Astrocyte (in vitro differentiated cells and primary cell): ENCODE results near the gene LEMD1. TPM values are rescaled to one million over a fixed set of nuclear protein-coding genes. Genes with fewer than 3 reads are reported as not detected.

ENCODE experiments used
- DNase-seq: peaks from one replicate; pipeline ENCODE4 v3.0.0-alpha.2; 2010; ENCODE audit warnings: low read depth
- FAIRE-seq: peaks from 2 replicates; lab custom pipeline; 2011; peaks lifted over from hg19 to GRCh38; lab: Jason Lieb, UNC
- H2AFZ ChIP-seq: 2 replicates; pipeline ENCODE4 v1.6.0; 2012; ENCODE audit warnings: low read depth, low read length, inconsistent platforms
- H3K27ac ChIP-seq: 2 replicates; pipeline ENCODE4 v1.5.1; 2011; ENCODE audit warnings: low read depth, low read length, inconsistent platforms
- H3K27me3 ChIP-seq: 2 replicates; pipeline ENCODE4 v1.6.0; 2011; ENCODE audit warnings: low read length, inconsistent platforms; ENCODE audit not compliant: insufficient read depth
- H3K36me3 ChIP-seq: 2 replicates; pipeline ENCODE4 v1.5.1; 2011; ENCODE audit warnings: low read length, inconsistent platforms; ENCODE audit not compliant: insufficient read depth
- H3K4me1 ChIP-seq: 2 replicates; pipeline ENCODE4 v1.5.1; 2011; ENCODE audit warnings: low read length, inconsistent platforms; ENCODE audit not compliant: insufficient read depth
- H3K4me2 ChIP-seq: 2 replicates; pipeline ENCODE4 v1.6.0; 2012; ENCODE audit warnings: low read length, inconsistent platforms
- H3K4me3 ChIP-seq: 2 replicates; pipeline ENCODE4 v1.5.1; 2011; ENCODE audit warnings: low read depth, mild to moderate bottlenecking, low read length, inconsistent platforms; ENCODE audit not compliant: insufficient read depth
- H3K79me2 ChIP-seq: 2 replicates; pipeline ENCODE4 v1.6.0; 2012; ENCODE audit warnings: mild to moderate bottlenecking, low read length, inconsistent platforms; ENCODE audit not compliant: insufficient read depth
- H3K9ac ChIP-seq: 2 replicates; pipeline ENCODE4 v1.6.0; 2012; ENCODE audit warnings: mild to moderate bottlenecking, low read length, inconsistent platforms
- H3K9me3 ChIP-seq: 2 replicates; pipeline ENCODE4 v1.5.1; 2012; ENCODE audit warnings: low read depth, mild to moderate bottlenecking, low read length, inconsistent platforms; ENCODE audit not compliant: insufficient read depth
- H4K20me1 ChIP-seq: 2 replicates; pipeline ENCODE4 v1.6.0; 2012; ENCODE audit warnings: low read length, inconsistent platforms; ENCODE audit not compliant: insufficient read depth
- H3K27ac Mint-ChIP-seq: one replicate; pipeline ENCODE4 v1.8.0; 2021; ENCODE audit warnings: mild to moderate bottlenecking, mixed read lengths; ENCODE audit not compliant: unreplicated experiment
- H3K27me3 Mint-ChIP-seq: one replicate; pipeline ENCODE4 v1.8.0; 2021; ENCODE audit warnings: low read depth, mixed read lengths; ENCODE audit not compliant: unreplicated experiment
- H3K36me3 Mint-ChIP-seq: one replicate; pipeline ENCODE4 v1.8.0; 2021; ENCODE audit warnings: low read depth, mixed read lengths; ENCODE audit not compliant: unreplicated experiment
- H3K4me1 Mint-ChIP-seq: one replicate; pipeline ENCODE4 v1.8.0; 2021; ENCODE audit warnings: low read depth, mixed read lengths; ENCODE audit not compliant: unreplicated experiment
- H3K4me3 Mint-ChIP-seq: one replicate; pipeline ENCODE4 v1.8.0; 2021; ENCODE audit warnings: mild to moderate bottlenecking, moderate library complexity, mixed read lengths; ENCODE audit not compliant: unreplicated experiment
- H3K9me3 Mint-ChIP-seq: one replicate; pipeline ENCODE4 v1.8.0; 2021; ENCODE audit warnings: mild to moderate bottlenecking, mixed read lengths; ENCODE audit not compliant: unreplicated experiment
- EZH2 ChIP-seq: IDR thresholded peaks from 2 replicates; pipeline ENCODE4 v1.6.1; 2012; ENCODE audit warnings: mild to moderate bottlenecking, low read length, inconsistent platforms; ENCODE audit not compliant: insufficient read depth
- total RNA-seq: library from RNA; stranded (reverse); gene quantifications from 2 replicates; pipeline ENCODE4 v1.2.1, GENCODE V29; 2021
- TF ChIP-seq, protein P1 (sequence below): IDR thresholded peaks from 2 replicates; pipeline ENCODE4 v1.5.1; 2011; ENCODE audit warnings: low read depth, mild to moderate bottlenecking, inconsistent platforms, low read length, moderate library complexity; ENCODE audit not compliant: insufficient read depth

The LEMD1 gene
- total RNA-seq, 1 donor from 2014 or later: 3.1 TPM

DNA sequence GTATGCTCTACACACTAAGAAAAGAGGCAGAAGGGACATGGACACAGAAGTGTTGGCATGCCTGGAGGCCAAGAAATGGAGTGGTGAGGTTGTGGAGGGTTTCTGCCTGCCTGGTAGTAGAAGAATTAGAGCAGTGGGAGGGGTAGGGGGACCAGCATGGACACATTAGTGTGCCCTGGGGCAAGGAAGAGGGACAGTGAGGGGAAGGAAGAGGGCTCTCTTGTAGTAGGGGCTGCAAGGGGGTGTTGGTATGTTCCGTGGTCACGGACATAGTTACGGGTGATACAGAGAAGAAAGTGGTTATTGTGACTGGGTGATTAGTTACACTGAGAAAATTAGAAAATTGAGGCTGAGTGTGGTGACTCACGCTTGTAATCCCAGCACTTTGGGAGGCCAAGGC is 23.3 kb downstream of the LEMD1 start:
- Histone ChIP-seq H2AFZ (no peak overlapping the region), H3K9ac (no peak overlapping the region), H3K4me2 (no peak overlapping the region), H3K4me3 (no peak overlapping the region), H3K9me3 (no peaks in the 10 kb centered on the region), H3K4me1 (no peaks in the 10 kb centered on the region), H3K36me3 (no peaks in the 10 kb centered on the region), H3K79me2 (no peaks in the 10 kb centered on the region), H3K27ac (no peak overlapping the region), H3K27me3 (peaks cover 9% of the 10 kb centered on the region), H4K20me1 (no peaks in the 10 kb centered on the region)
- Mint-ChIP-seq H3K4me3 (no peak overlapping the region), H3K27me3 (peaks cover 6% of the 10 kb centered on the region), H3K27ac (no peak overlapping the region), H3K9me3 (no peaks in the 10 kb centered on the region), H3K4me1 (no peaks in the 10 kb centered on the region), H3K36me3 (no peaks in the 10 kb centered on the region)
- FAIRE-seq: no peak
- no peak for TF ChIP-seq EZH2
- TF ChIP-seq, protein P1, sequence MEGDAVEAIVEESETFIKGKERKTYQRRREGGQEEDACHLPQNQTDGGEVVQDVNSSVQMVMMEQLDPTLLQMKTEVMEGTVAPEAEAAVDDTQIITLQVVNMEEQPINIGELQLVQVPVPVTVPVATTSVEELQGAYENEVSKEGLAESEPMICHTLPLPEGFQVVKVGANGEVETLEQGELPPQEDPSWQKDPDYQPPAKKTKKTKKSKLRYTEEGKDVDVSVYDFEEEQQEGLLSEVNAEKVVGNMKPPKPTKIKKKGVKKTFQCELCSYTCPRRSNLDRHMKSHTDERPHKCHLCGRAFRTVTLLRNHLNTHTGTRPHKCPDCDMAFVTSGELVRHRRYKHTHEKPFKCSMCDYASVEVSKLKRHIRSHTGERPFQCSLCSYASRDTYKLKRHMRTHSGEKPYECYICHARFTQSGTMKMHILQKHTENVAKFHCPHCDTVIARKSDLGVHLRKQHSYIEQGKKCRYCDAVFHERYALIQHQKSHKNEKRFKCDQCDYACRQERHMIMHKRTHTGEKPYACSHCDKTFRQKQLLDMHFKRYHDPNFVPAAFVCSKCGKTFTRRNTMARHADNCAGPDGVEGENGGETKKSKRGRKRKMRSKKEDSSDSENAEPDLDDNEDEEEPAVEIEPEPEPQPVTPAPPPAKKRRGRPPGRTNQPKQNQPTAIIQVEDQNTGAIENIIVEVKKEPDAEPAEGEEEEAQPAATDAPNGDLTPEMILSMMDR: no peak
- no peak for DNase-seq

DNA sequence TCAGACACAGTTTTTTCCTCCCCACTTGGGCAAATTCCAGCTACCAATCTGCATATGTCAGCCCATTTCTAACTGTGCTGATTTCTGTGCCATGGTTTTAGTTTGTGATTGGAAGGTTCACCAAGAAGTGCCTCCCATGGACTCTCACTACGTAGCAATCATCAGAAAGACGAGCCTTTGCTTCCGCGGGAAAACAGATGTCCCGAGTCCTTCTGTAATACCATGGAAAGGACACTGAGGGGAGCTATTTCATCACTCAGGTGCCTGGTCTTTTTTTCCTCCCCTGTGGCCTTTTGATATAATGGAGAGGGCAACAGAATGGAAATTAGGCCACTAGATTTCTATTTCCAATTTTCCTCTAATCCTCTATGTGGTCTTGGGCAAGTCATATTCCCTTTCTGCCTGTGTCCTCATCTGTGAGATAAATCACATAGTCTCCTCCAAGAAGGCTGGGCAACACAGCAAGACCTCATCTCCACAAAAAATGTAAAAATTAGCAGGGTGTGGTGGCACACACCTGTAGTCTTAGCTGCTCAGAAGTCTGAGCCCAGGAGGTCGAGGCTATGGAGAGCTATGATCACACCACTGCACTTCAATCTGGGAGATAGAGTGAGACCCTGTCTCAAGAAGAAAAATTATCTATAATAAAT is 24.8 kb downstream of the LEMD1 start:
- no peak overlapping the region for H3K27ac ChIP-seq
- H3K27me3 ChIP-seq: peaks cover 10% of the 10 kb centered on the region
- no peak overlapping the region for H2AFZ ChIP-seq
- no peak overlapping the region for H3K27ac Mint-ChIP-seq
- H3K4me2 ChIP-seq: no peak overlapping the region
- no peaks in the 10 kb centered on the region for H3K9me3 ChIP-seq
- H3K4me3 Mint-ChIP-seq: no peak overlapping the region
- H4K20me1 ChIP-seq: no peaks in the 10 kb centered on the region
- no peaks in the 10 kb centered on the region for H3K36me3 ChIP-seq
- DNase-seq: no peak
- no peaks in the 10 kb centered on the region for H3K79me2 ChIP-seq
- no peaks in the 10 kb centered on the region for H3K4me1 ChIP-seq
- no peak overlapping the region for H3K4me3 ChIP-seq
- no peak overlapping the region for H3K9ac ChIP-seq
- no peaks in the 10 kb centered on the region for H3K4me1 Mint-ChIP-seq
- H3K9me3 Mint-ChIP-seq: no peaks in the 10 kb centered on the region
- no peak for TF ChIP-seq EZH2
- TF ChIP-seq, protein P1: peak; percentile 78
- peak; percentile 26 for FAIRE-seq
- H3K36me3 Mint-ChIP-seq: no peaks in the 10 kb centered on the region
- H3K27me3 Mint-ChIP-seq: peaks cover 6% of the 10 kb centered on the region

DNA sequence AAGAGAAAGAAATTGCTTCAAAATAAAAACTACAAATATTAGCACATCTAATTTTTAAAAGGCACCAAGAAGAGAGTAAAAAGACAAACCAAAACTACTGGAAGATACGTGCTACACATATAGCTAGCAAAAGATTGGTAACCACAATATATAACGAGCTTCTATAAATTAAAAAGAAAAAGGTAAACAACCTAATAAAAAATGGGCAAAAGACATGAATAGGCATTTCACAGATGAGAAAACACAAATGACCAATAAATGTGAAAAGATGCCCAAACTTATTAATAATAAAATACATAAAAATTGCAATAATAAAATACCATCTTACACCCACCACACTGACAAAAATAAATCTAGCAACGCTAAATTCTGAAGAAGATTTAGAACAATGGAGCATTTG is 26.2 kb downstream of the LEMD1 start:
- H3K36me3 Mint-ChIP-seq: no peaks in the 10 kb centered on the region
- DNase-seq (no peak), FAIRE-seq (no peak)
- H3K27me3 ChIP-seq: peaks cover 10% of the 10 kb centered on the region
- no peaks in the 10 kb centered on the region for H4K20me1 ChIP-seq
- H2AFZ ChIP-seq: no peak overlapping the region
- H3K27ac Mint-ChIP-seq: no peak overlapping the region
- H3K36me3 ChIP-seq: no peaks in the 10 kb centered on the region
- H3K27me3 Mint-ChIP-seq: peaks cover 7% of the 10 kb centered on the region
- no peak overlapping the region for H3K9ac ChIP-seq
- H3K4me2 ChIP-seq: no peak overlapping the region
- H3K79me2 ChIP-seq: no peaks in the 10 kb centered on the region
- H3K9me3 ChIP-seq: no peaks in the 10 kb centered on the region
- no peak overlapping the region for H3K4me3 Mint-ChIP-seq
- no peaks in the 10 kb centered on the region for H3K9me3 Mint-ChIP-seq
- no peak overlapping the region for H3K27ac ChIP-seq
- H3K4me1 ChIP-seq: no peaks in the 10 kb centered on the region
- no peak for TF ChIP-seq EZH2
- TF ChIP-seq, protein P1: no peak
- H3K4me1 Mint-ChIP-seq: no peaks in the 10 kb centered on the region
- H3K4me3 ChIP-seq: no peak overlapping the region
